ENCODE data around the gene GRIK1. TPM values are rescaled to one million over a fixed set of nuclear protein-coding genes. Genes with fewer than 3 reads are reported as not detected.

The GRIK1 gene
- total RNA-seq, 2 experiments from 2014 or later = not detected

DNA sequence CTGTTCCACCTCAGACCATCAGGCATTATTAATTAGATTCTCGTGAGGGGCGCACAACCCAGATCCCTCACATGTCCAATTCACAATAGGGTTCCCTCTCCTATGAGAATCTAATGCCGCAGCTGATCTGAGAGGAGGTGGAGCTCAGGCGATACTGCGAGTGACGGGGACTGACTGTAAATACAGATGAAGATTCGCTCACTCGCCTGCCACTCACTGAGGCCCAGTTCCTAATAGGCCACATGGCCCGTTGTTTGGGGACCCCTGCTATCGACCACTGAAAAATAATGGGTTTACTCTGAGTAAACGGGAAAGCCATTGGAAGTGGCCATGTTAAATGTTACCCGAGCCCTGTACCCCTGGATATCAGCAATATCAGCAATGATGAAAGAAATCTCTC is 65.9 kb downstream of the GRIK1 start:
- POLR2A ChIA-PET = no interaction called here
- H3K27me3 Mint-ChIP-seq = peaks cover 4% of the 10 kb centered on the region
- CTCF ChIA-PET = no interaction called here

GRCh38 chr21:29870814-29871213 is 69.0 kb downstream of the GRIK1 start:
- CTCF ChIA-PET = no interaction called here
- POLR2A ChIA-PET = no interaction called here
- no peaks in the 10 kb centered on the region for H3K9me3 Mint-ChIP-seq
- no peak overlapping the region for H3K27ac Mint-ChIP-seq
- H3K27me3 Mint-ChIP-seq = peaks cover 5% of the 10 kb centered on the region
- H3K4me1 Mint-ChIP-seq (ENCODE audit: low read depth) = no peaks in the 10 kb centered on the region
- H3K4me3 Mint-ChIP-seq = no peak overlapping the region
- no peak for ATAC-seq
- no peak for DNase-seq
- intact Hi-C loops (cut with micrococcal nuclease) = no loop called here
- H3K36me3 Mint-ChIP-seq (ENCODE audit: low read depth) = no peaks in the 10 kb centered on the region
- TF ChIP-seq CTCF (IDR thresholded peaks at IDR 0.05) = no peak

More for the DNA sequence above, 65.9 kb downstream of the GRIK1 start:
- H3K4me1 Mint-ChIP-seq (ENCODE audit: low read depth) = no peaks in the 10 kb centered on the region
- ATAC-seq = no peak
- no peak for TF ChIP-seq CTCF (IDR thresholded peaks at IDR 0.05)
- DNase-seq = no peak
- no peak overlapping the region for H3K27ac Mint-ChIP-seq
- intact Hi-C loops (cut with micrococcal nuclease) = no loop called here
- no peak overlapping the region for H3K4me3 Mint-ChIP-seq
- no peaks in the 10 kb centered on the region for H3K36me3 Mint-ChIP-seq (ENCODE audit: low read depth)
- no peaks in the 10 kb centered on the region for H3K9me3 Mint-ChIP-seq

DNA sequence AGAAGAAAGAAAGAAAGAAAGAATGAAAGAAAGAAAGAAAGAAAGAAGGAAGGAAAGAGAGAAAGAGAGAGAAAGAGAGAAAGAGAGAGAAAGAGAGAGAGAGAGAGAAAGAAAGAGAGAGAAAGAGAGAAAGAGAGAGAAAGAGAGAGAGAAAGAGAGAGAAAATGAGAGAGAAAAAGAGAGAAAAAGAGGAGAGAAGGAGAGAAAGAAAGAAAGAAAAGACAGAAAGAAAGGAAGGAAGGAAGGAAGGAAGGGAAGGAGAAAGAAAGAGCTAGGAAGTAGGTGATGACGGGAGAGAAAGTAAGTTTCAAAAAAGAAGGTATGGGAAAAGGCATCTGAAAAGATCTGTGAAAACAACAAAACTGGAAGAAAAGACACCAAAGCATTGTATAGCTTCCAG is 72.0 kb downstream of the GRIK1 start:
- ATAC-seq (no peak), DNase-seq (no peak)
- H3K4me1 Mint-ChIP-seq (ENCODE audit: low read depth) = no peaks in the 10 kb centered on the region
- intact Hi-C loops (cut with micrococcal nuclease) = no loop called here
- no peak for TF ChIP-seq CTCF (IDR thresholded peaks at IDR 0.05)
- no peak overlapping the region for H3K4me3 Mint-ChIP-seq
- H3K9me3 Mint-ChIP-seq = no peaks in the 10 kb centered on the region
- peaks cover 11% of the 10 kb centered on the region for H3K27me3 Mint-ChIP-seq
- ChIA-PET POLR2A (interaction anchor here (0.8 kb wide), 1 partner anchor 9 kb away, joined by 3 read pairs; no protein-coding TSS in a partner anchor), CTCF (no interaction called here)
- no peak overlapping the region for H3K27ac Mint-ChIP-seq
- no peaks in the 10 kb centered on the region for H3K36me3 Mint-ChIP-seq (ENCODE audit: low read depth)

GRCh38 chr21:29860346-29860745 is 79.5 kb downstream of the GRIK1 start:
- H3K9me3 Mint-ChIP-seq = no peaks in the 10 kb centered on the region
- CTCF ChIA-PET = no interaction called here
- DNase-seq (no peak), ATAC-seq (no peak)
- no peaks in the 10 kb centered on the region for H3K4me1 Mint-ChIP-seq (ENCODE audit: low read depth)
- no peak for TF ChIP-seq CTCF (IDR thresholded peaks at IDR 0.05)
- intact Hi-C loops (cut with micrococcal nuclease) = no loop called here
- no peak overlapping the region for H3K4me3 Mint-ChIP-seq
- H3K36me3 Mint-ChIP-seq (ENCODE audit: low read depth) = no peaks in the 10 kb centered on the region
- POLR2A ChIA-PET = no interaction called here
- H3K27me3 Mint-ChIP-seq = peaks cover 9% of the 10 kb centered on the region
- no peak overlapping the region for H3K27ac Mint-ChIP-seq

DNA sequence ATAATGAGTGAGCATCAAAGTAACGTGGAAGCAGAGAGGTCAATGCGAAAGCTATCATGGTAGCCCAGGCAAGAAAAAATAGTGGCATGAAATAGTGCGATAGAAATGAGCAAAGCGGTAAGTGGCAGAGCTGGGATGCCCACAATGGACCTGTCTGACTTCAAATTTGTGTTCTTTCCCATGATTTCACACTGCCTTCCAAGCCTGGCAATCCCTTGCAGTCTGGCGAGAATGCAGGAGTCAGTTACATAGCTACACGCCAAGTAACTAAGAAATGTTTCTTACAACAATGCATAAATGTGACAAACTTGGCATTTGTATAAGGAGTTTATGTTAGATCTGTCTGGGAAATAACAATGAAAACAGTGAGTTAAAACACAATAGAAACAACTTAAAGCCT is 82.6 kb downstream of the GRIK1 start:
- no peak for TF ChIP-seq CTCF (IDR thresholded peaks at IDR 0.05)
- ATAC-seq (no peak), DNase-seq (no peak)
- Mint-ChIP-seq H3K27ac (no peak overlapping the region), H3K9me3 (no peaks in the 10 kb centered on the region), H3K4me1 (ENCODE audit: low read depth) (no peaks in the 10 kb centered on the region), H3K4me3 (no peak overlapping the region), H3K36me3 (ENCODE audit: low read depth) (no peaks in the 10 kb centered on the region), H3K27me3 (no peaks in the 10 kb centered on the region)
- CTCF ChIA-PET = interaction anchor here (1.9 kb wide), 1 partner anchor 8 kb away, joined by 5 read pairs; no protein-coding TSS in a partner anchor
- intact Hi-C loops (cut with micrococcal nuclease) = no loop called here
- POLR2A ChIA-PET = no interaction called here
